GM23338 (cell line): Measurements from ENCODE around the gene HPS4. TPM values are rescaled to one million over a fixed set of nuclear protein-coding genes. Genes with fewer than 3 reads are reported as not detected.

ENCODE experiments used
- ATAC-seq: fragments of 200-7000 bp; cut with Tn5 transposase; 3 replicates; pipeline ENCODE4 v1.9.1; 2020
- DNase-seq: peaks from one replicate; pipeline ENCODE4 v3.0.0-alpha.2; 2015; ENCODE audit warnings: low spot score
- H2AFZ ChIP-seq: fragments of 200-600 bp; sonication (generic); 2 replicates; pipeline ENCODE4 v1.8.0; 2016; ENCODE audit warnings: antibody characterized with exemption, mild to moderate bottlenecking, moderate library complexity
- H3F3A ChIP-seq: fragments of 200-600 bp; sonication (generic); replicated peaks from 2 replicates; pipeline ENCODE4 v1.8.0; 2017; ENCODE audit warnings: antibody characterized with exemption, mixed run types, low read depth
- H3K27ac ChIP-seq: fragments of 200-600 bp; sonication (generic); 2 replicates; pipeline ENCODE4 v1.6.1; 2016; ENCODE audit warnings: low read depth
- H3K27me3 ChIP-seq: fragments of 200-600 bp; sonication (generic); 2 replicates; pipeline ENCODE4 v1.8.0; 2016; ENCODE audit warnings: mild to moderate bottlenecking, mixed run types, moderate library complexity; ENCODE audit not compliant: insufficient read depth
- H3K36me3 ChIP-seq: fragments of 200-600 bp; sonication (generic); 2 replicates; pipeline ENCODE4 v1.8.0; 2016; ENCODE audit warnings: mild to moderate bottlenecking; ENCODE audit not compliant: insufficient read depth
- H3K4me1 ChIP-seq: fragments of 200-600 bp; sonication (generic); 2 replicates; pipeline ENCODE4 v1.8.0; 2016; ENCODE audit warnings: mild to moderate bottlenecking, moderate library complexity; ENCODE audit not compliant: insufficient read depth
- H3K4me2 ChIP-seq: fragments of 200-600 bp; sonication (generic); 2 replicates; pipeline ENCODE4 v1.7.1; 2017; ENCODE audit warnings: mixed run types
- H3K4me3 ChIP-seq: fragments of 200-600 bp; sonication (generic); 2 replicates; pipeline ENCODE4 v1.6.1; 2016; ENCODE audit warnings: mixed run types
- H3K79me2 ChIP-seq: fragments of 200-600 bp; sonication (generic); replicated peaks from 2 replicates; pipeline ENCODE4 v1.8.0; 2017; ENCODE audit warnings: mild to moderate bottlenecking; ENCODE audit not compliant: insufficient read depth
- H3K9me2 ChIP-seq: fragments of 200-600 bp; sonication (generic); 2 replicates; pipeline ENCODE4 v1.8.0; 2017; ENCODE audit not compliant: insufficient read depth
- H4K20me1 ChIP-seq: fragments of 200-600 bp; sonication (generic); replicated peaks from 2 replicates; pipeline ENCODE4 v1.8.0; 2017; ENCODE audit warnings: mild to moderate bottlenecking; ENCODE audit not compliant: insufficient read depth
- H3K27ac Mint-ChIP-seq: 2 replicates; pipeline ENCODE4 v1.8.0; 2020; ENCODE audit warnings: inconsistent platforms, mild to moderate bottlenecking, moderate library complexity, mixed read lengths
- H3K27me3 Mint-ChIP-seq: 3 replicates; pipeline ENCODE4 v1.8.0; 2022; ENCODE audit warnings: low read depth, mild to moderate bottlenecking, moderate library complexity, mixed read lengths, inconsistent platforms; ENCODE audit not compliant: insufficient read depth, poor library complexity
- H3K36me3 Mint-ChIP-seq: 3 replicates; pipeline ENCODE4 v1.8.0; 2021; ENCODE audit warnings: low read depth, mild to moderate bottlenecking, inconsistent platforms, moderate library complexity, mixed read lengths
- H3K4me1 Mint-ChIP-seq: 3 replicates; pipeline ENCODE4 v1.8.0; 2020; ENCODE audit warnings: mild to moderate bottlenecking, inconsistent platforms, mixed read lengths
- H3K4me3 Mint-ChIP-seq: 3 replicates; pipeline ENCODE4 v1.8.0; 2021; ENCODE audit warnings: moderate library complexity, mild to moderate bottlenecking, inconsistent platforms, mixed read lengths
- H3K9me3 Mint-ChIP-seq: 3 replicates; pipeline ENCODE4 v1.8.0; 2020; ENCODE audit warnings: moderate library complexity, mild to moderate bottlenecking, inconsistent platforms, mixed read lengths
- CREB1 ChIP-seq: fragments of 250-450 bp; sonication (Bioruptor Pico); IDR thresholded peaks from 2 replicates; pipeline ENCODE4 v1.5.0; 2020; ENCODE audit warnings: low read depth, mild to moderate bottlenecking, moderate library complexity
- EZH2 ChIP-seq: fragments of 200-600 bp; sonication (generic); IDR thresholded peaks from one replicate; pipeline ENCODE4 v1.8.0; 2017; ENCODE audit warnings: antibody characterized with exemption, mild to moderate bottlenecking, low read depth; ENCODE audit not compliant: unreplicated experiment
- EZH2phosphoT487 ChIP-seq: fragments of 200-600 bp; sonication (generic); IDR thresholded peaks from one replicate; pipeline ENCODE4 v1.8.1; 2018; ENCODE audit warnings: antibody characterized with exemption; ENCODE audit not compliant: unreplicated experiment
- JUNB ChIP-seq: IDR thresholded peaks from one replicate; pipeline ENCODE4 v1.6.1; 2016; ENCODE audit warnings: antibody characterized with exemption; ENCODE audit not compliant: unreplicated experiment
- NANOG ChIP-seq: IDR thresholded peaks from 2 replicates; pipeline ENCODE4 v1.6.1; 2016; ENCODE audit warnings: antibody characterized with exemption, borderline replicate concordance
- POLR2AphosphoS5 ChIP-seq: IDR thresholded peaks from 2 replicates; pipeline ENCODE4 v1.6.1; 2016; ENCODE audit warnings: antibody characterized with exemption, low read depth
- STAT1 ChIP-seq: IDR thresholded peaks from one replicate; pipeline ENCODE4 v1.6.1; 2016; ENCODE audit warnings: antibody characterized with exemption; ENCODE audit not compliant: unreplicated experiment
- ZNF114 ChIP-seq: fragments of 250-450 bp; sonication (Bioruptor Pico); IDR thresholded peaks from 2 replicates; pipeline ENCODE4 v1.5.0; 2020; ENCODE audit warnings: mild to moderate bottlenecking, moderate library complexity
- polyA plus RNA-seq: library from polyadenylated mRNA; unstranded; fragments of >200 nt; fragmentation: Nextera tagmentation; extraction: Ambion mirVana; gene quantifications from 2 replicates; pipeline ENCODE4 v1.2.1, GENCODE V29; 2016
- total RNA-seq: library from RNA; depleted of rRNA; stranded (reverse); fragments of >200 nt; shearing (Covaris generic); gene quantifications from 2 replicates; pipeline ENCODE4 v1.2.3, GENCODE V29; 2014
- TF ChIP-seq, protein P1 (sequence below): IDR thresholded peaks from 2 replicates; pipeline ENCODE4 v1.6.1; 2016; ENCODE audit warnings: antibody characterized with exemption
- TF ChIP-seq, protein P2 (sequence below): fragments of 250-450 bp; sonication (Bioruptor Pico); IDR thresholded peaks from 2 replicates; pipeline ENCODE4 v1.5.0; 2020; ENCODE audit warnings: mild to moderate bottlenecking, moderate library complexity
- TF ChIP-seq, protein P3 (sequence below), 2 experiments: fragments of 200-600 bp in 1 of 2; sonication (generic) in 1 of 2; conservative IDR thresholded peaks; 2 replicates each; pipeline versions ENCODE4 v1.5.1 to v1.6.1; 2016 to 2017; ENCODE audit warnings: antibody characterized with exemption in 2 of 2, low read depth in 2 of 2, mild to moderate bottlenecking in 2 of 2, moderate library complexity in 1 of 2
- TF ChIP-seq, protein P4 (sequence below): IDR thresholded peaks from one replicate; pipeline ENCODE4 v1.6.1; 2018; ENCODE audit warnings: antibody characterized with exemption; ENCODE audit not compliant: unreplicated experiment

The HPS4 gene
- total and polyA plus RNA-seq, 2 experiments from 2014 or later, result 20.3 to 49.4 TPM

DNA sequence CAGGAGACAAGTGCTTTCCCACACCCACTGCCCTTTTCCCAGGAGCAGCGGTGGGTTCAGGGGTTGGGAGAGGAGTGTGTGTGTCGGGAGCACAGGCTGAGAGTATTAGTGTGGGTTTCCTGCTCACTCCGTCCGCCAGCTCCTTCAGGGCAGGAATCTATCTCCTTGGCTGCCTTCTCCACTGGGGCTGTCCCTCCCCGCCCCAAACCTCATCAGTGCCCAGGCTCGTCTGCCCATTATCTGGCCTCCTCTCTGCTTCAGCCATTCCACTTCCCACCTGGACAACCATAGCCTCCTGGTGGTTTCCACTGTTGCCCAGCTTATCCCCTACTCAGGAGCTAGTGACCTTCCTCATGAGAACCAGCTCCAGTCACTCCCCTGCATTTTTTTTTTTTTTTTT is 34.6 kb downstream of the HPS4 start:
- H3K9me2 ChIP-seq, result no peaks in the 10 kb centered on the region
- DNase-seq, result no peak
- no peaks in the 10 kb centered on the region for H3K27me3 ChIP-seq
- Mint-ChIP-seq H3K27me3 (peaks cover 12% of the 10 kb centered on the region), H3K4me1 (peaks cover 5% of the 10 kb centered on the region; the same call in 1 of the 3 replicates), H3K4me3 (no peak overlapping the region), H3K27ac (no peak overlapping the region), H3K9me3 (no peaks in the 10 kb centered on the region), H3K36me3 (peaks cover 28% of the 10 kb centered on the region)
- H3K4me2 ChIP-seq, result no peak overlapping the region
- no peak for ATAC-seq
- H3K4me1 ChIP-seq, result no peaks in the 10 kb centered on the region
- H2AFZ ChIP-seq, result no peak overlapping the region
- H3K27ac ChIP-seq, result no peak overlapping the region
- no peak overlapping the region for H3K4me3 ChIP-seq
- TF ChIP-seq ZNF114 (CRISPR knock-in tag), result no peak
- TF ChIP-seq, protein P1, sequence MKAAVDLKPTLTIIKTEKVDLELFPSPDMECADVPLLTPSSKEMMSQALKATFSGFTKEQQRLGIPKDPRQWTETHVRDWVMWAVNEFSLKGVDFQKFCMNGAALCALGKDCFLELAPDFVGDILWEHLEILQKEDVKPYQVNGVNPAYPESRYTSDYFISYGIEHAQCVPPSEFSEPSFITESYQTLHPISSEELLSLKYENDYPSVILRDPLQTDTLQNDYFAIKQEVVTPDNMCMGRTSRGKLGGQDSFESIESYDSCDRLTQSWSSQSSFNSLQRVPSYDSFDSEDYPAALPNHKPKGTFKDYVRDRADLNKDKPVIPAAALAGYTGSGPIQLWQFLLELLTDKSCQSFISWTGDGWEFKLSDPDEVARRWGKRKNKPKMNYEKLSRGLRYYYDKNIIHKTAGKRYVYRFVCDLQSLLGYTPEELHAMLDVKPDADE, result no peak
- no peak for TF ChIP-seq JUNB
- no peak for TF ChIP-seq STAT1
- TF ChIP-seq NANOG, result no peak
- no peak for TF ChIP-seq EZH2phosphoT487
- TF ChIP-seq, protein P2, sequence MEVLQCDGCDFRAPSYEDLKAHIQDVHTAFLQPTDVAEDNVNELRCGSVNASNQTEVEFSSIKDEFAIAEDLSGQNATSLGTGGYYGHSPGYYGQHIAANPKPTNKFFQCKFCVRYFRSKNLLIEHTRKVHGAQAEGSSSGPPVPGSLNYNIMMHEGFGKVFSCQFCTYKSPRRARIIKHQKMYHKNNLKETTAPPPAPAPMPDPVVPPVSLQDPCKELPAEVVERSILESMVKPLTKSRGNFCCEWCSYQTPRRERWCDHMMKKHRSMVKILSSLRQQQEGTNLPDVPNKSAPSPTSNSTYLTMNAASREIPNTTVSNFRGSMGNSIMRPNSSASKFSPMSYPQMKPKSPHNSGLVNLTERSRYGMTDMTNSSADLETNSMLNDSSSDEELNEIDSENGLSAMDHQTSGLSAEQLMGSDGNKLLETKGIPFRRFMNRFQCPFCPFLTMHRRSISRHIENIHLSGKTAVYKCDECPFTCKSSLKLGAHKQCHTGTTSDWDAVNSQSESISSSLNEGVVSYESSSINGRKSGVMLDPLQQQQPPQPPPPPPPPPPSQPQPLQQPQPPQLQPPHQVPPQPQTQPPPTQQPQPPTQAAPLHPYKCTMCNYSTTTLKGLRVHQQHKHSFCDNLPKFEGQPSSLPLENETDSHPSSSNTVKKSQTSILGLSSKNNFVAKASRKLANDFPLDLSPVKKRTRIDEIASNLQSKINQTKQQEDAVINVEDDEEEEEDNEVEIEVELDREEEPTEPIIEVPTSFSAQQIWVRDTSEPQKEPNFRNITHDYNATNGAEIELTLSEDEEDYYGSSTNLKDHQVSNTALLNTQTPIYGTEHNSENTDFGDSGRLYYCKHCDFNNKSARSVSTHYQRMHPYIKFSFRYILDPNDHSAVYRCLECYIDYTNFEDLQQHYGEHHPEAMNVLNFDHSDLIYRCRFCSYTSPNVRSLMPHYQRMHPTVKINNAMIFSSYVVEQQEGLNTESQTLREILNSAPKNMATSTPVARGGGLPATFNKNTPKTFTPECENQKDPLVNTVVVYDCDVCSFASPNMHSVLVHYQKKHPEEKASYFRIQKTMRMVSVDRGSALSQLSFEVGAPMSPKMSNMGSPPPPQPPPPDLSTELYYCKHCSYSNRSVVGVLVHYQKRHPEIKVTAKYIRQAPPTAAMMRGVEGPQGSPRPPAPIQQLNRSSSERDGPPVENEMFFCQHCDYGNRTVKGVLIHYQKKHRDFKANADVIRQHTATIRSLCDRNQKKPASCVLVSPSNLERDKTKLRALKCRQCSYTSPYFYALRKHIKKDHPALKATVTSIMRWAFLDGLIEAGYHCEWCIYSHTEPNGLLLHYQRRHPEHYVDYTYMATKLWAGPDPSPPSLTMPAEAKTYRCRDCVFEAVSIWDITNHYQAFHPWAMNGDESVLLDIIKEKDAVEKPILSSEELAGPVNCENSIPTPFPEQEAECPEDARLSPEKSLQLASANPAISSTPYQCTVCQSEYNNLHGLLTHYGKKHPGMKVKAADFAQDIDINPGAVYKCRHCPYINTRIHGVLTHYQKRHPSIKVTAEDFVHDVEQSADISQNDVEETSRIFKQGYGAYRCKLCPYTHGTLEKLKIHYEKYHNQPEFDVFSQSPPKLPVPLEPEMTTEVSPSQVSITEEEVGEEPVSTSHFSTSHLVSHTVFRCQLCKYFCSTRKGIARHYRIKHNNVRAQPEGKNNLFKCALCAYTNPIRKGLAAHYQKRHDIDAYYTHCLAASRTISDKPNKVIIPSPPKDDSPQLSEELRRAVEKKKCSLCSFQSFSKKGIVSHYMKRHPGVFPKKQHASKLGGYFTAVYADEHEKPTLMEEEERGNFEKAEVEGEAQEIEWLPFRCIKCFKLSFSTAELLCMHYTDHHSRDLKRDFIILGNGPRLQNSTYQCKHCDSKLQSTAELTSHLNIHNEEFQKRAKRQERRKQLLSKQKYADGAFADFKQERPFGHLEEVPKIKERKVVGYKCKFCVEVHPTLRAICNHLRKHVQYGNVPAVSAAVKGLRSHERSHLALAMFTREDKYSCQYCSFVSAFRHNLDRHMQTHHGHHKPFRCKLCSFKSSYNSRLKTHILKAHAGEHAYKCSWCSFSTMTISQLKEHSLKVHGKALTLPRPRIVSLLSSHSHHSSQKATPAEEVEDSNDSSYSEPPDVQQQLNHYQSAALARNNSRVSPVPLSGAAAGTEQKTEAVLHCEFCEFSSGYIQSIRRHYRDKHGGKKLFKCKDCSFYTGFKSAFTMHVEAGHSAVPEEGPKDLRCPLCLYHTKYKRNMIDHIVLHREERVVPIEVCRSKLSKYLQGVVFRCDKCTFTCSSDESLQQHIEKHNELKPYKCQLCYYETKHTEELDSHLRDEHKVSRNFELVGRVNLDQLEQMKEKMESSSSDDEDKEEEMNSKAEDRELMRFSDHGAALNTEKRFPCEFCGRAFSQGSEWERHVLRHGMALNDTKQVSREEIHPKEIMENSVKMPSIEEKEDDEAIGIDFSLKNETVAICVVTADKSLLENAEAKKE (CRISPR knock-in tag), result no peak
- TF ChIP-seq EZH2, result no peak
- TF ChIP-seq, protein P3, sequence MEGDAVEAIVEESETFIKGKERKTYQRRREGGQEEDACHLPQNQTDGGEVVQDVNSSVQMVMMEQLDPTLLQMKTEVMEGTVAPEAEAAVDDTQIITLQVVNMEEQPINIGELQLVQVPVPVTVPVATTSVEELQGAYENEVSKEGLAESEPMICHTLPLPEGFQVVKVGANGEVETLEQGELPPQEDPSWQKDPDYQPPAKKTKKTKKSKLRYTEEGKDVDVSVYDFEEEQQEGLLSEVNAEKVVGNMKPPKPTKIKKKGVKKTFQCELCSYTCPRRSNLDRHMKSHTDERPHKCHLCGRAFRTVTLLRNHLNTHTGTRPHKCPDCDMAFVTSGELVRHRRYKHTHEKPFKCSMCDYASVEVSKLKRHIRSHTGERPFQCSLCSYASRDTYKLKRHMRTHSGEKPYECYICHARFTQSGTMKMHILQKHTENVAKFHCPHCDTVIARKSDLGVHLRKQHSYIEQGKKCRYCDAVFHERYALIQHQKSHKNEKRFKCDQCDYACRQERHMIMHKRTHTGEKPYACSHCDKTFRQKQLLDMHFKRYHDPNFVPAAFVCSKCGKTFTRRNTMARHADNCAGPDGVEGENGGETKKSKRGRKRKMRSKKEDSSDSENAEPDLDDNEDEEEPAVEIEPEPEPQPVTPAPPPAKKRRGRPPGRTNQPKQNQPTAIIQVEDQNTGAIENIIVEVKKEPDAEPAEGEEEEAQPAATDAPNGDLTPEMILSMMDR (conservative IDR thresholded peaks at IDR 0.05; ENCODE audit: low read depth in 2 of 2), result no peak
- no peak for TF ChIP-seq CREB1 (CRISPR knock-in tag)
- no peak for TF ChIP-seq POLR2AphosphoS5
- TF ChIP-seq, protein P4, sequence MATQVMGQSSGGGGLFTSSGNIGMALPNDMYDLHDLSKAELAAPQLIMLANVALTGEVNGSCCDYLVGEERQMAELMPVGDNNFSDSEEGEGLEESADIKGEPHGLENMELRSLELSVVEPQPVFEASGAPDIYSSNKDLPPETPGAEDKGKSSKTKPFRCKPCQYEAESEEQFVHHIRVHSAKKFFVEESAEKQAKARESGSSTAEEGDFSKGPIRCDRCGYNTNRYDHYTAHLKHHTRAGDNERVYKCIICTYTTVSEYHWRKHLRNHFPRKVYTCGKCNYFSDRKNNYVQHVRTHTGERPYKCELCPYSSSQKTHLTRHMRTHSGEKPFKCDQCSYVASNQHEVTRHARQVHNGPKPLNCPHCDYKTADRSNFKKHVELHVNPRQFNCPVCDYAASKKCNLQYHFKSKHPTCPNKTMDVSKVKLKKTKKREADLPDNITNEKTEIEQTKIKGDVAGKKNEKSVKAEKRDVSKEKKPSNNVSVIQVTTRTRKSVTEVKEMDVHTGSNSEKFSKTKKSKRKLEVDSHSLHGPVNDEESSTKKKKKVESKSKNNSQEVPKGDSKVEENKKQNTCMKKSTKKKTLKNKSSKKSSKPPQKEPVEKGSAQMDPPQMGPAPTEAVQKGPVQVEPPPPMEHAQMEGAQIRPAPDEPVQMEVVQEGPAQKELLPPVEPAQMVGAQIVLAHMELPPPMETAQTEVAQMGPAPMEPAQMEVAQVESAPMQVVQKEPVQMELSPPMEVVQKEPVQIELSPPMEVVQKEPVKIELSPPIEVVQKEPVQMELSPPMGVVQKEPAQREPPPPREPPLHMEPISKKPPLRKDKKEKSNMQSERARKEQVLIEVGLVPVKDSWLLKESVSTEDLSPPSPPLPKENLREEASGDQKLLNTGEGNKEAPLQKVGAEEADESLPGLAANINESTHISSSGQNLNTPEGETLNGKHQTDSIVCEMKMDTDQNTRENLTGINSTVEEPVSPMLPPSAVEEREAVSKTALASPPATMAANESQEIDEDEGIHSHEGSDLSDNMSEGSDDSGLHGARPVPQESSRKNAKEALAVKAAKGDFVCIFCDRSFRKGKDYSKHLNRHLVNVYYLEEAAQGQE, result no peak
- no peaks in the 10 kb centered on the region for H3F3A ChIP-seq
- no peaks in the 10 kb centered on the region for H3K79me2 ChIP-seq
- H4K20me1 ChIP-seq, result no peaks in the 10 kb centered on the region; the same call in 1 of the 2 replicates
- H3K36me3 ChIP-seq, result no peaks in the 10 kb centered on the region; the same call in 1 of the 2 replicates
